K562 (cell line): ENCODE results near the gene NEK3. TPM values are rescaled to one million over a fixed set of nuclear protein-coding genes. Genes with fewer than 3 reads are reported as not detected.

ENCODE experiments used
- ATAC-seq: fragments of 200-7000 bp; cut with Tn5 transposase; 3 replicates; pipeline ENCODE4 v1.9.1; 2020; ENCODE audit warnings: moderate library complexity
- BruUV-seq: library from RNA; stranded (reverse); fragments of 400-500 nt; replicated peaks from 2 replicates; lab custom pipeline; 2021; lab: Mats Ljungman, UMichigan
- CTCF ChIA-PET: fragments of 300-600 bp; formaldehyde crosslinking; extraction: SDS; loops from one replicate; lab custom pipeline; 2021; ENCODE audit warnings: low intra/inter-chr PET ratio; lab: Yijun Ruan, JAX
- POLR2A ChIA-PET: fragments of 300-600, 350-650 bp; sonication (Branson Sonifier 250); formaldehyde crosslinking; extraction: SDS; loops from one replicate; lab custom pipeline; 2021; ENCODE audit warnings: antibody characterized with exemption, inconsistent platforms; lab: Yijun Ruan, JAX
- DNase-seq, 4 experiments: peaks; one replicate each; pipeline versions ENCODE4 v3.0.0 to v3.0.0-alpha.2; 2011 to 2018; ENCODE audit warnings: low spot score in 3 of 4, mixed read lengths in 3 of 4; ENCODE audit errors: extremely low read depth in 1 of 4
- FAIRE-seq: peaks from 2 replicates; lab custom pipeline; 2011; peaks lifted over from hg19 to GRCh38; lab: Jason Lieb, UNC
- H2AFZ ChIP-seq: 2 replicates; pipeline ENCODE4 v1.6.0; 2011; ENCODE audit warnings: low read depth, low read length, control low read depth, inconsistent platforms
- H3K27ac ChIP-seq: fragments of 200-600 bp; 3 replicates; pipeline ENCODE4 v1.8.0; 2011; ENCODE audit warnings: low read depth, mild to moderate bottlenecking, control low read depth, inconsistent platforms, low read length, moderate library complexity, mixed read lengths; ENCODE audit errors: extremely low read depth
- H3K27me3 ChIP-seq, 2 experiments: fragments of 300-600 bp in 1 of 2; 2 replicates in 1 of 2; 3 replicates in 1 of 2; pipeline versions ENCODE4 v1.6.0 to v1.8.0; 2011; ENCODE audit warnings: inconsistent platforms in 2 of 2, low read length in 2 of 2, mild to moderate bottlenecking in 1 of 2, mixed read lengths in 1 of 2, moderate library complexity in 1 of 2; ENCODE audit not compliant: control insufficient read depth in 2 of 2, insufficient read depth in 2 of 2
- H3K36me3 ChIP-seq: fragments of 300-600 bp; 3 replicates; pipeline ENCODE4 v1.8.0; 2011; ENCODE audit warnings: mild to moderate bottlenecking, low read length, inconsistent platforms; ENCODE audit not compliant: control insufficient read depth, insufficient read depth
- H3K4me1 ChIP-seq, 2 experiments: fragments of 200-600 bp in 1 of 2; replicated peaks in 1 of 2; 2 replicates in 1 of 2; 3 replicates in 1 of 2; pipeline versions ENCODE4 v1.5.1 to v1.8.0; 2011; ENCODE audit warnings: inconsistent platforms in 2 of 2, low read length in 2 of 2, mild to moderate bottlenecking in 1 of 2, mixed read lengths in 1 of 2, moderate library complexity in 1 of 2; ENCODE audit not compliant: control insufficient read depth in 2 of 2, insufficient read depth in 2 of 2
- H3K4me2 ChIP-seq: 2 replicates; pipeline ENCODE4 v1.6.1; 2011; ENCODE audit warnings: low read length, control low read depth, inconsistent platforms, mixed read lengths; ENCODE audit not compliant: insufficient read depth
- H3K4me3 ChIP-seq: fragments of 200-600 bp; sonication (generic), shearing (Covaris generic); 2 replicates; pipeline ENCODE4 v1.5.1; 2016; ENCODE audit warnings: control low read depth, inconsistent platforms
- H3K79me2 ChIP-seq: fragments of 200-600 bp; 3 replicates; pipeline ENCODE4 v1.8.0; 2011; ENCODE audit warnings: low read length, inconsistent platforms; ENCODE audit not compliant: control insufficient read depth, insufficient read depth
- H3K9ac ChIP-seq, 2 experiments: 2 replicates each; pipeline versions ENCODE4 v1.6.0 to v1.6.1; 2011; ENCODE audit warnings: low read depth in 2 of 2, low read length in 2 of 2, control low read depth in 1 of 2, inconsistent platforms in 1 of 2, mild to moderate bottlenecking in 1 of 2, mixed read lengths in 1 of 2; ENCODE audit not compliant: insufficient read depth in 1 of 2
- H3K9me1 ChIP-seq: one replicate; pipeline ENCODE4 v1.6.0; 2011; ENCODE audit warnings: inconsistent platforms, mild to moderate bottlenecking, low read length, moderate library complexity; ENCODE audit not compliant: control insufficient read depth, insufficient read depth
- H3K9me3 ChIP-seq: replicated peaks from 2 replicates; pipeline ENCODE4 v1.5.1; 2011; ENCODE audit warnings: low read depth, low read length, inconsistent platforms; ENCODE audit not compliant: control insufficient read depth, insufficient read depth
- H4K20me1 ChIP-seq: replicated peaks from 2 replicates; pipeline ENCODE4 v1.6.1; 2011; ENCODE audit warnings: low read length, inconsistent platforms, mixed read lengths; ENCODE audit not compliant: control insufficient read depth, insufficient read depth
- EGR1 ChIP-seq: fragments of 450-650 bp; conservative IDR thresholded peaks from 2 replicates; pipeline ENCODE4 v1.6.1; 2017; ENCODE audit warnings: mild to moderate bottlenecking
- HMGXB4 ChIP-seq: sonication (generic); formaldehyde crosslinking; IDR thresholded peaks from 2 replicates; pipeline ENCODE4 v1.8.1; 2023; ENCODE audit warnings: mild to moderate bottlenecking, missing genetic modification reagents
- NCOA6 ChIP-seq: fragments of 450-650 bp; IDR thresholded peaks from 2 replicates; pipeline ENCODE4 v1.6.1; 2017; ENCODE audit warnings: mild to moderate bottlenecking
- REST ChIP-seq, 2 experiments: fragments of 450-650 bp; formaldehyde crosslinking in 1 of 2; IDR thresholded peaks; 2 replicates each; pipeline versions ENCODE4 v1.4.0 to v1.6.1; 2014 to 2020; ENCODE audit warnings: mild to moderate bottlenecking in 2 of 2, borderline replicate concordance in 1 of 2, low read depth in 1 of 2
- WGBS: fragments of 100-300 bp; shearing (Covaris generic); methylation state at CpG from one replicate; pipeline ENCODE4 v1.1.6; 2016; ENCODE audit warnings: low coverage, mixed read lengths; ENCODE audit not compliant: insufficient coverage; ENCODE audit errors: missing lambda C conversion rate; 5-methylcytosine and 5-hydroxymethylcytosine counted together
- in situ Hi-C: fragments of 300-500 bp; cut with MboI; formaldehyde crosslinking; loops from 4 replicates; pipeline ENCODE4 v1.15.0; 2018; ENCODE audit warnings: inconsistent platforms, mixed read lengths
- intact Hi-C: fragments of 100-400 bp; cut with micrococcal nuclease; formaldehyde crosslinking; loops from 2 replicates; pipeline ENCODE4 v1.14.2; 2022
- polyA plus RNA-seq, 8 experiments: library from polyadenylated mRNA; depleted of rRNA in 4 of 8; stranded (reverse) in 5 of 8; unstranded in 3 of 8; fragments of >200 nt; fragmentation: Nextera tagmentation in 2 of 8; fragmentation: Illumina TruSeq in 1 of 8; extraction: Ambion mirVana in 2 of 8; extraction: Trizol in 1 of 8; gene quantifications; 2 replicates each; pipeline versions ENCODE4 v1.2.1 to v1.2.3, GENCODE V29; 2011 to 2014; ENCODE audit warnings: inconsistent platforms in 1 of 8, missing spikeins in 1 of 8
- total RNA-seq, 7 experiments: library from RNA; depleted of rRNA in 6 of 7; stranded (reverse); fragments of >200 nt in 6 of 7; fragmentation: Illumina TruSeq in 2 of 7; extraction: Trizol in 2 of 7; gene quantifications; 2 replicates each; pipeline versions ENCODE4 v1.2.1 to v1.2.3, GENCODE V29; 2011 to 2021; ENCODE audit warnings: low replicate concordance in 1 of 7
- TF ChIP-seq, protein P1 (sequence below), 3 experiments: IDR thresholded peaks in 2 of 3; conservative IDR thresholded peaks in 1 of 3; 2 replicates each; pipeline ENCODE4 v1.5.1; 2011 to 2012; ENCODE audit warnings: low read length in 3 of 3, mild to moderate bottlenecking in 3 of 3, control low read depth in 2 of 3, improper control_type of control experiment in 1 of 3, inconsistent platforms in 1 of 3, low read depth in 1 of 3, mixed read lengths in 1 of 3, moderate library complexity in 1 of 3; ENCODE audit not compliant: insufficient read depth in 2 of 3

The NEK3 gene
- total and polyA plus RNA-seq, 9 of the 15 experiments (the other 6 are each of a cell fraction or from before 2014, with no cell fraction given) = 6.2 to 11.0 (median 9.3) TPM

GRCh38 chr13:52141299-52141698 lies 18.1 kb downstream of the NEK3 start:
- Histone ChIP-seq H3K4me1 (no peaks in the 10 kb centered on the region), H3K79me2 (no peaks in the 10 kb centered on the region), H3K36me3 (no peaks in the 10 kb centered on the region), H3K9me1 (no peaks in the 10 kb centered on the region), H3K9ac (no peak overlapping the region), H3K4me3 (no peak overlapping the region), H4K20me1 (no peaks in the 10 kb centered on the region), H3K9me3 (no peaks in the 10 kb centered on the region), H3K27me3 (no peaks in the 10 kb centered on the region), H3K27ac (no peak overlapping the region), H2AFZ (no peak overlapping the region), H3K4me2 (no peak overlapping the region)
- ATAC-seq (no peak), FAIRE-seq (no peak), DNase-seq (no peak)
- BruUV-seq = no TSS peak
- 0 out of 2 replicates have a peak, but pooled peaks have one; percentile 4 for TF ChIP-seq REST (IDR thresholded peaks at IDR 0.05; ENCODE audit: borderline replicate concordance)
- no peak for TF ChIP-seq REST (CRISPR knock-in tag; IDR thresholded peaks at IDR 0.05; ENCODE audit: low read depth)
- TF ChIP-seq HMGXB4 (CRISPR knock-in tag) = no peak
- TF ChIP-seq EGR1 = no peak
- TF ChIP-seq, protein P1, sequence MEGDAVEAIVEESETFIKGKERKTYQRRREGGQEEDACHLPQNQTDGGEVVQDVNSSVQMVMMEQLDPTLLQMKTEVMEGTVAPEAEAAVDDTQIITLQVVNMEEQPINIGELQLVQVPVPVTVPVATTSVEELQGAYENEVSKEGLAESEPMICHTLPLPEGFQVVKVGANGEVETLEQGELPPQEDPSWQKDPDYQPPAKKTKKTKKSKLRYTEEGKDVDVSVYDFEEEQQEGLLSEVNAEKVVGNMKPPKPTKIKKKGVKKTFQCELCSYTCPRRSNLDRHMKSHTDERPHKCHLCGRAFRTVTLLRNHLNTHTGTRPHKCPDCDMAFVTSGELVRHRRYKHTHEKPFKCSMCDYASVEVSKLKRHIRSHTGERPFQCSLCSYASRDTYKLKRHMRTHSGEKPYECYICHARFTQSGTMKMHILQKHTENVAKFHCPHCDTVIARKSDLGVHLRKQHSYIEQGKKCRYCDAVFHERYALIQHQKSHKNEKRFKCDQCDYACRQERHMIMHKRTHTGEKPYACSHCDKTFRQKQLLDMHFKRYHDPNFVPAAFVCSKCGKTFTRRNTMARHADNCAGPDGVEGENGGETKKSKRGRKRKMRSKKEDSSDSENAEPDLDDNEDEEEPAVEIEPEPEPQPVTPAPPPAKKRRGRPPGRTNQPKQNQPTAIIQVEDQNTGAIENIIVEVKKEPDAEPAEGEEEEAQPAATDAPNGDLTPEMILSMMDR (IDR thresholded peaks at IDR 0.05 in 2 of 3, conservative IDR thresholded peaks at IDR 0.05 in 1 of 3; ENCODE audit: insufficient read depth in 2 of 3, low read depth in 1 of 3, low read length in 3 of 3) = peak in 1 of 3 experiments; percentile 6; a peak in 1 of 6 replicates
- TF ChIP-seq NCOA6 = no peak
- ChIA-PET CTCF (interaction anchor here (0.6 kb wide), 1 partner anchor 13 kb away, joined by 3 read pairs; no protein-coding TSS in a partner anchor), POLR2A (interaction anchor here (1.2 kb wide), 1 partner anchor 15 kb away, joined by 5 read pairs; no protein-coding TSS in a partner anchor)
- WGBS = 11% methylated on average over 2 of the region's 2 CpGs
- in situ Hi-C loops = loop anchor here (25.0 kb wide), 2 partner anchors 704 to 1004 kb away; no protein-coding TSS in a partner anchor
- intact Hi-C loops = no loop called here
